Neural progenitor cell (in vitro differentiated cells): ENCODE data around the gene PARP16.

Experiments
- CTCF ChIP-seq: fragments of 200-600 bp; sonication (generic); IDR thresholded peaks from 2 replicates; pipeline ENCODE4 v1.5.1; 2017; ENCODE audit warnings: antibody characterized with exemption, mild to moderate bottlenecking
- EZH2 ChIP-seq: fragments of 200-600 bp; sonication (generic); IDR thresholded peaks from 2 replicates; pipeline ENCODE4 v1.6.1; 2017; ENCODE audit warnings: antibody characterized with exemption, mild to moderate bottlenecking, moderate library complexity
- EZH2phosphoT487 ChIP-seq: fragments of 200-600 bp; sonication (generic); IDR thresholded peaks from 2 replicates; pipeline ENCODE4 v1.6.1; 2017; ENCODE audit warnings: antibody characterized with exemption

GRCh38 chr15:65289261-65289854 is 2.7 kb upstream of the PARP16 start:
- TF ChIP-seq CTCF (no peak), EZH2 (no peak), EZH2phosphoT487 (no peak)
